ENCODE measurements around the gene LIMK2. TPM values are rescaled to one million over a fixed set of nuclear protein-coding genes. Genes with fewer than 3 reads are reported as not detected.
"Not testable (repeated sequence)": the region's sequence is repeated elsewhere in the genome, so short reads cannot be mapped to it uniquely, and the experiment has no call there.

Gene LIMK2
- total and polyA plus RNA-seq, 4 experiments from 2014 or later = 12.3 to 33.2 (median 29.5) TPM

- no peaks in the 10 kb centered on the region for H3K36me3 ChIP-seq (ENCODE audit: insufficient read depth, low read length)
- peaks cover 33% of the 10 kb centered on the region for H3K4me1 ChIP-seq (ENCODE audit: insufficient read depth, low read length)
- DNase-seq = no peak
- ChIA-PET CTCF (ENCODE audit: partially characterized antibody) (interaction anchor here (4.3 kb wide), 1 partner anchor 52 kb away, joined by 32 read pairs; no protein-coding TSS in a partner anchor), POLR2A (ENCODE audit: partially characterized antibody) (interaction anchor here (0.6 to 1.9 kb wide), 2 partner anchors 9 to 71 kb away, joined by 3 to 4 read pairs; partner anchors contain the start of genes LIMK2 and PIK3IP1)
- H3K27ac ChIP-seq (ENCODE audit: low read depth, low read length) = no peak overlapping the region
- H3K27me3 ChIP-seq (ENCODE audit: insufficient read depth, low read length) = no peaks in the 10 kb centered on the region
- no peaks in the 10 kb centered on the region for H3K9me3 ChIP-seq (ENCODE audit: control insufficient read depth in 1 of 2, low read length in 2 of 2)
- H3K4me1 Mint-ChIP-seq = peaks cover 35 to 65% (median 52%) of the 10 kb centered on the region in 4 donors
- H3K27me3 Mint-ChIP-seq = no peaks in the 10 kb centered on the region
- intact Hi-C loops (cut with micrococcal nuclease) = no loop called here
- H3K4me3 ChIP-seq (ENCODE audit: low read length in 2 of 2) = no peak overlapping the region
- no peak overlapping the region for H3K27ac Mint-ChIP-seq
- H3K9me3 Mint-ChIP-seq = no peaks in the 10 kb centered on the region
- no peak overlapping the region for H3K4me3 Mint-ChIP-seq
- H3K36me3 Mint-ChIP-seq = peaks cover 7 to 19% of the 10 kb centered on the region in 2 donors
Measured at GRCh38 chr22:31221084-31221483, 9.0 kb downstream of the LIMK2 start.

- H3K27me3 ChIP-seq (ENCODE audit: insufficient read depth, low read length) = no peaks in the 10 kb centered on the region
- CTCF ChIA-PET (ENCODE audit: partially characterized antibody) = interaction anchor here (0.7 to 12.4 kb wide), 3 partner anchors 9 to 24 kb away, joined by 4 to 178 read pairs (median 6); partner anchors contain the start of gene LIMK2
- no peak overlapping the region for H3K4me3 ChIP-seq (ENCODE audit: low read length in 2 of 2)
- H3K4me3 Mint-ChIP-seq = no peak overlapping the region
- no peak for DNase-seq
- no peaks in the 10 kb centered on the region for H3K36me3 ChIP-seq (ENCODE audit: insufficient read depth, low read length)
- no peaks in the 10 kb centered on the region for H3K9me3 ChIP-seq (ENCODE audit: control insufficient read depth in 1 of 2, low read length in 2 of 2)
- peaks cover 15 to 28% of the 10 kb centered on the region in 2 donors for H3K36me3 Mint-ChIP-seq
- H3K27ac ChIP-seq (ENCODE audit: low read depth, low read length) = no peak overlapping the region
- intact Hi-C loops (cut with micrococcal nuclease) = no loop called here
- no peaks in the 10 kb centered on the region for H3K27me3 Mint-ChIP-seq
- peaks cover 22% of the 10 kb centered on the region for H3K4me1 ChIP-seq (ENCODE audit: insufficient read depth, low read length)
- peak overlapping the region; percentile 2 to 87 (median 59) for H3K27ac Mint-ChIP-seq
- peaks cover 31 to 63% (median 47%) of the 10 kb centered on the region in 4 donors for H3K4me1 Mint-ChIP-seq
- POLR2A ChIA-PET (ENCODE audit: partially characterized antibody) = no interaction called here
- H3K9me3 Mint-ChIP-seq = no peaks in the 10 kb centered on the region
Measured at GRCh38 chr22:31222736-31223135, 10.6 kb downstream of the LIMK2 start.

- H3K4me3 ChIP-seq (ENCODE audit: low read length in 2 of 2) = no peak overlapping the region
- no peaks in the 10 kb centered on the region for H3K27me3 Mint-ChIP-seq
- H3K36me3 Mint-ChIP-seq = peaks cover 17 to 23% of the 10 kb centered on the region in 2 donors
- CTCF ChIA-PET (ENCODE audit: partially characterized antibody) = interaction anchor here (0.6 to 12.4 kb wide), 3 partner anchors 9 to 50 kb away, joined by 3 to 178 read pairs (median 6); partner anchors contain the start of gene LIMK2
- POLR2A ChIA-PET (ENCODE audit: partially characterized antibody) = interaction anchor here (2.4 kb wide), 1 partner anchor 11 kb away, joined by 11 read pairs; the partner anchor contains the start of gene LIMK2
- no peaks in the 10 kb centered on the region for H3K27me3 ChIP-seq (ENCODE audit: insufficient read depth, low read length)
- H3K9me3 Mint-ChIP-seq = no peaks in the 10 kb centered on the region
- H3K27ac ChIP-seq (ENCODE audit: low read depth, low read length) = no peak overlapping the region
- H3K36me3 ChIP-seq (ENCODE audit: insufficient read depth, low read length) = no peaks in the 10 kb centered on the region
- H3K4me1 ChIP-seq (ENCODE audit: insufficient read depth, low read length) = peaks cover 16% of the 10 kb centered on the region
- no peak overlapping the region for H3K4me3 Mint-ChIP-seq
- H3K27ac Mint-ChIP-seq = peak overlapping the region; percentile 54 to 88 (median 76)
- DNase-seq = no peak
- intact Hi-C loops (cut with micrococcal nuclease) = no loop called here
- peaks cover 23 to 62% (median 44%) of the 10 kb centered on the region in 4 donors for H3K4me1 Mint-ChIP-seq
- no peaks in the 10 kb centered on the region for H3K9me3 ChIP-seq (ENCODE audit: control insufficient read depth in 1 of 2, low read length in 2 of 2)
Measured at GRCh38 chr22:31223786-31224191, 11.7 kb downstream of the LIMK2 start.

GRCh38 chr22:31224691-31225090, 12.6 kb downstream of the LIMK2 start:
- H3K27ac ChIP-seq (ENCODE audit: low read depth, low read length) = not testable (repeated sequence)
- peaks cover 28 to 67% (median 51%) of the 10 kb centered on the region in 4 donors for H3K4me1 Mint-ChIP-seq
- POLR2A ChIA-PET (ENCODE audit: partially characterized antibody) = interaction anchor here (0.9 to 2.4 kb wide), 2 partner anchors 12 to 23 kb away, joined by 3 to 11 read pairs; partner anchors contain the start of gene LIMK2

GRCh38 chr22:31227186-31227585, 15.1 kb downstream of the LIMK2 start:
- Histone ChIP-seq H3K9me3 (ENCODE audit: control insufficient read depth in 1 of 2, low read length in 2 of 2) (no peaks in the 10 kb centered on the region), H3K4me1 (ENCODE audit: insufficient read depth, low read length) (peaks cover 46% of the 10 kb centered on the region), H3K27ac (ENCODE audit: low read depth, low read length) (no peak overlapping the region), H3K4me3 (ENCODE audit: low read length in 2 of 2) (no peak overlapping the region), H3K36me3 (ENCODE audit: insufficient read depth, low read length) (no peaks in the 10 kb centered on the region), H3K27me3 (ENCODE audit: insufficient read depth, low read length) (no peaks in the 10 kb centered on the region)
- Mint-ChIP-seq H3K36me3 (peaks cover 17 to 35% of the 10 kb centered on the region in 2 donors), H3K27ac (peak overlapping the region in 5 of 7 donors; percentile 29 to 88 (median 65)), H3K4me1 (peaks cover 41 to 73% (median 58%) of the 10 kb centered on the region in 4 donors), H3K9me3 (no peaks in the 10 kb centered on the region), H3K4me3 (no peak overlapping the region), H3K27me3 (no peaks in the 10 kb centered on the region)
- ChIA-PET POLR2A (ENCODE audit: partially characterized antibody) (interaction anchor here (0.9 to 8.2 kb wide), 5 partner anchors 9 to 142 kb away, joined by 3 to 75 read pairs (median 5); partner anchors contain the start of gene LIMK2), CTCF (ENCODE audit: partially characterized antibody) (interaction anchor here (1.3 to 12.4 kb wide), 3 partner anchors 15 to 142 kb away, joined by 3 to 178 read pairs (median 13); partner anchors contain the start of gene LIMK2)
- intact Hi-C loops (cut with micrococcal nuclease) = no loop called here
- DNase-seq = no peak

More at GRCh38 chr22:31224691-31225090, 12.6 kb downstream of the LIMK2 start:
- DNase-seq; H3K36me3 ChIP-seq (ENCODE audit: insufficient read depth, low read length); H3K9me3 ChIP-seq (ENCODE audit: control insufficient read depth in 1 of 2, low read length in 2 of 2); H3K27me3 ChIP-seq (ENCODE audit: insufficient read depth, low read length); H3K27me3 Mint-ChIP-seq; intact Hi-C loops (cut with micrococcal nuclease); H3K9me3 Mint-ChIP-seq; H3K4me3 Mint-ChIP-seq; H3K4me3 ChIP-seq (ENCODE audit: low read length in 2 of 2): not testable (repeated sequence)
- H3K4me1 ChIP-seq (ENCODE audit: insufficient read depth, low read length) = peaks cover 24% of the 10 kb centered on the region
- CTCF ChIA-PET (ENCODE audit: partially characterized antibody) = interaction anchor here (0.9 to 12.4 kb wide), 4 partner anchors 13 to 49 kb away, joined by 3 to 178 read pairs (median 4); partner anchors contain the start of gene LIMK2
- Mint-ChIP-seq H3K36me3 (peaks cover 17 to 29% of the 10 kb centered on the region in 2 donors), H3K27ac (peak overlapping the region; percentile 58 to 89 (median 87))

GRCh38 chr22:31229402-31230079, 17.4 kb downstream of the LIMK2 start:
- H3K36me3 ChIP-seq (ENCODE audit: insufficient read depth, low read length) = no peaks in the 10 kb centered on the region
- no peak for DNase-seq
- POLR2A ChIA-PET (ENCODE audit: partially characterized antibody) = interaction anchor here (0.6 to 8.2 kb wide), 13 partner anchors 11 to 264 kb away, joined by 3 to 75 read pairs (median 7); partner anchors contain the start of genes LIMK2 and PIK3IP1
- peaks cover 30% of the 10 kb centered on the region for H3K4me1 ChIP-seq (ENCODE audit: insufficient read depth, low read length)
- no peak overlapping the region for H3K4me3 ChIP-seq (ENCODE audit: low read length in 2 of 2)
- H3K9me3 ChIP-seq (ENCODE audit: control insufficient read depth in 1 of 2, low read length in 2 of 2) = no peaks in the 10 kb centered on the region
- H3K4me3 Mint-ChIP-seq = peak overlapping the region; percentile 42 to 87 (median 72)
- peaks cover 31 to 65% (median 52%) of the 10 kb centered on the region in 4 donors for H3K4me1 Mint-ChIP-seq
- CTCF ChIA-PET (ENCODE audit: partially characterized antibody) = interaction anchor here (0.7 to 12.4 kb wide), 14 partner anchors 12 to 594 kb away, joined by 3 to 178 read pairs (median 8); partner anchors contain the start of genes LIMK2, SELENOM and SLC35E4
- no peaks in the 10 kb centered on the region for H3K27me3 ChIP-seq (ENCODE audit: insufficient read depth, low read length)
- H3K36me3 Mint-ChIP-seq = peaks cover 27 to 44% of the 10 kb centered on the region in 2 donors
- H3K27me3 Mint-ChIP-seq = no peaks in the 10 kb centered on the region
- H3K27ac Mint-ChIP-seq = peak overlapping the region; percentile 81 to 96 (median 92)
- peaks cover 0 to 1% (median 0%) of the 10 kb centered on the region in 8 donors for H3K9me3 Mint-ChIP-seq
- peak overlapping the region; percentile 46 for H3K27ac ChIP-seq (ENCODE audit: low read depth, low read length)
- intact Hi-C loops (cut with micrococcal nuclease) = loop anchor here (2.0 kb wide), 1 partner anchor 281 kb away; no protein-coding TSS in a partner anchor

Measured in CD4-positive, alpha-beta memory T cell (primary cell).